ENCODE measurements around the gene PNPLA7. TPM values are rescaled to one million over a fixed set of nuclear protein-coding genes. Genes with fewer than 3 reads are reported as not detected.

The PNPLA7 gene
- total RNA-seq, 1 experiment from 2014 or later: 1.8 TPM

GRCh38 chr9:137411645-137412380 lies 138.4 kb downstream of the PNPLA7 start:
- ChIA-PET POLR2A (interaction anchor here (0.6 to 2.2 kb wide), 3 partner anchors 11 to 110 kb away, joined by 3 to 10 read pairs (median 3); partner anchors contain the start of genes EXD3, NOXA1 and NRARP), CTCF (interaction anchor here (1.0 to 1.7 kb wide), 2 partner anchors 11 to 171 kb away, joined by 3 to 7 read pairs; partner anchors contain the start of genes EXD3, NOXA1 and TUBB4B), RAD21 (ENCODE audit: low non-redundant PET in 1 of 2, low total read pairs in 2 of 2, uncharacterized antibody in 2 of 2, unreplicated experiment in 2 of 2) (interaction anchor here in 1 of 2 experiments (1.2 kb wide), 1 partner anchor 125 kb away, joined by 3 read pairs; no protein-coding TSS in a partner anchor)
- H3K4me1 ChIP-seq (ENCODE audit: control insufficient read depth in 1 of 2, insufficient read depth in 2 of 2, low read length in 2 of 2): peaks cover 47 to 67% of the 10 kb centered on the region in 2 experiments
- no TSS peak for BruUV-seq (replicated peaks)
- H3K4me3 ChIP-seq (replicated peaks in 1 of 2; ENCODE audit: low read depth in 1 of 2, low read length in 2 of 2): peak overlapping the region; percentile 32 to 55
- no peaks in the 10 kb centered on the region for H3K9me2 ChIP-seq (ENCODE audit: insufficient read depth)
- ATAC-seq: peak; percentile 67
- H3K9ac ChIP-seq (ENCODE audit: low read length): peak overlapping the region; percentile 78
- peaks cover 30% of the 10 kb centered on the region; the same call in 1 of the 2 replicates for H3K79me2 ChIP-seq (ENCODE audit: insufficient read depth, low read length)
- peak overlapping the region; percentile 89 for H3K4me2 ChIP-seq (ENCODE audit: low read length)
- TF ChIP-seq JUND (IDR thresholded peaks at IDR 0.05) (no peak), POLR2A (IDR thresholded peaks at IDR 0.05; ENCODE audit: borderline replicate concordance, extremely low read depth, insufficient read depth, insufficient read length) (no peak), ZFX (IDR thresholded peaks at IDR 0.05) (peak; percentile 50; the same call in 1 of the 2 replicates), POLR2AphosphoS5 (IDR thresholded peaks at IDR 0.05; ENCODE audit: low read depth, low read length) (peak; percentile 45; the same call in 1 of the 2 replicates), TCF7L2 (IDR thresholded peaks at IDR 0.05; ENCODE audit: borderline replicate concordance, extremely low read depth, insufficient read depth, insufficient read length) (peak; percentile 74)
- H3K9me3 ChIP-seq (ENCODE audit: control insufficient read depth in 1 of 2, insufficient read depth in 1 of 2, low read depth in 1 of 2, low read length in 2 of 2): no peaks in the 10 kb centered on the region
- DNase-seq (ENCODE audit: low read depth, low spot score): peak; percentile 75
- peak overlapping the region; percentile 95 for H3K27ac ChIP-seq (ENCODE audit: low read depth, low read length)
- no peaks in the 10 kb centered on the region for H3K36me3 ChIP-seq (ENCODE audit: control insufficient read depth in 1 of 2, insufficient read depth in 2 of 2, low read length in 2 of 2)
- no peak overlapping the region for H2AFZ ChIP-seq (ENCODE audit: low read depth, low read length, poor library complexity, severe bottlenecking)
- no peaks in the 10 kb centered on the region for H4K20me1 ChIP-seq (ENCODE audit: insufficient read depth)
- intact Hi-C loops (cut with micrococcal nuclease): no loop called here
- H3K27me3 ChIP-seq (ENCODE audit: insufficient read depth, low read length): no peaks in the 10 kb centered on the region

GRCh38 chr9:137411260-137411644 lies 138.9 kb downstream of the PNPLA7 start:
- no peaks in the 10 kb centered on the region for H3K36me3 ChIP-seq (ENCODE audit: control insufficient read depth in 1 of 2, insufficient read depth in 2 of 2, low read length in 2 of 2)
- peaks cover 26% of the 10 kb centered on the region; the same call in 1 of the 2 replicates for H3K79me2 ChIP-seq (ENCODE audit: insufficient read depth, low read length)
- no peaks in the 10 kb centered on the region for H3K27me3 ChIP-seq (ENCODE audit: insufficient read depth, low read length)
- peak overlapping the region; percentile 65 for H3K9ac ChIP-seq (ENCODE audit: low read length)
- ATAC-seq (peak; percentile 26), DNase-seq (ENCODE audit: low read depth, low spot score) (no peak)
- peaks cover 47 to 72% of the 10 kb centered on the region in 2 experiments for H3K4me1 ChIP-seq (ENCODE audit: control insufficient read depth in 1 of 2, insufficient read depth in 2 of 2, low read length in 2 of 2)
- POLR2A ChIA-PET: interaction anchor here (0.6 kb wide), 1 partner anchor 109 kb away, joined by 3 read pairs; no protein-coding TSS in a partner anchor
- RAD21 ChIA-PET (ENCODE audit: low non-redundant PET in 1 of 2, low total read pairs in 2 of 2, uncharacterized antibody in 2 of 2, unreplicated experiment in 2 of 2): no interaction called here
- no peak for TF ChIP-seq EZH2 (IDR thresholded peaks at IDR 0.05)
- TF ChIP-seq FOSL1 (IDR thresholded peaks at IDR 0.05; ENCODE audit: low read depth): no peak
- TF ChIP-seq ATF3 (IDR thresholded peaks at IDR 0.05): no peak
- TF ChIP-seq REST (IDR thresholded peaks at IDR 0.05; ENCODE audit: low read depth): no peak
- no peak for TF ChIP-seq YY1 (IDR thresholded peaks at IDR 0.05; ENCODE audit: extremely low read depth, insufficient replicate concordance, low read depth, low read length)
- TF ChIP-seq RAD21 (IDR thresholded peaks at IDR 0.05; ENCODE audit: low read depth): no peak
- H3K9me2 ChIP-seq (ENCODE audit: insufficient read depth): no peaks in the 10 kb centered on the region
- H2AFZ ChIP-seq (ENCODE audit: low read depth, low read length, poor library complexity, severe bottlenecking): no peak overlapping the region
- no peaks in the 10 kb centered on the region for H3K9me3 ChIP-seq (ENCODE audit: control insufficient read depth in 1 of 2, insufficient read depth in 1 of 2, low read depth in 1 of 2, low read length in 2 of 2)
- peak overlapping the region; percentile 88 for H3K4me2 ChIP-seq (ENCODE audit: low read length)
- CTCF ChIA-PET: interaction anchor here (1.7 kb wide), 1 partner anchor 12 kb away, joined by 7 read pairs; the partner anchor contains the start of genes EXD3 and NOXA1
- no peaks in the 10 kb centered on the region for H4K20me1 ChIP-seq (ENCODE audit: insufficient read depth)
- intact Hi-C loops (cut with micrococcal nuclease): no loop called here
- H3K4me3 ChIP-seq (replicated peaks in 1 of 2; ENCODE audit: low read depth in 1 of 2, low read length in 2 of 2): peak overlapping the region; percentile 32 to 55
- H3K27ac ChIP-seq (ENCODE audit: low read depth, low read length): peak overlapping the region; percentile 95
- no TSS peak for BruUV-seq (replicated peaks)
